ENCODE measurements around the gene LRRC9.
A peak's percentile ranks its signal among the peaks of the same experiment; 100 is the strongest.
"Not testable (repeated sequence)": the region's sequence is repeated elsewhere in the genome, so short reads cannot be mapped to it uniquely, and the experiment has no call there.

Gene LRRC9

GRCh38 chr14:60064491-60065072 lies 144.6 kb downstream of the LRRC9 start:
- no peak for DNase-seq (ENCODE audit: low read depth)

- no peak for DNase-seq (ENCODE audit: low read depth)
These were observed 147.9 kb downstream of the LRRC9 start for GRCh38 chr14:60067882-60068281.

GRCh38 chr14:60079723-60080122 lies 159.8 kb downstream of the LRRC9 start:
- no peak for DNase-seq (ENCODE audit: low read depth)

- DNase-seq (ENCODE audit: low read depth): no peak
These were observed 165.1 kb downstream of the LRRC9 start for GRCh38 chr14:60085085-60085484.

- DNase-seq (ENCODE audit: low read depth): no peak
These were observed 165.7 kb downstream of the LRRC9 start for GRCh38 chr14:60085693-60086092.

- DNase-seq (ENCODE audit: low read depth): no peak
These were observed 167.7 kb downstream of the LRRC9 start for GRCh38 chr14:60087668-60088067.

- DNase-seq (ENCODE audit: low read depth): no peak
These were observed 169.3 kb downstream of the LRRC9 start for GRCh38 chr14:60089221-60089620.

- peak; percentile 6 for DNase-seq (ENCODE audit: low read depth)
These were observed 171.0 kb downstream of the LRRC9 start for GRCh38 chr14:60090864-60091519.

- peak; percentile 86 for DNase-seq (ENCODE audit: low read depth)
These were observed 171.9 kb downstream of the LRRC9 start, which contains the start of gene PCNX4 for GRCh38 chr14:60091550-60092525. TSS of gene PCNX4 (plus strand) at chr14:60091923. CDS start at chr14:60107639, 15,716 bp downstream.

GRCh38 chr14:60092526-60092920 lies 172.6 kb downstream of the LRRC9 start:
- DNase-seq (ENCODE audit: low read depth): no peak

- no peak for DNase-seq (ENCODE audit: low read depth)
These were observed 173.1 kb downstream of the LRRC9 start for GRCh38 chr14:60093080-60093479.

GRCh38 chr14:60093606-60094005 lies 173.7 kb downstream of the LRRC9 start:
- no peak for DNase-seq (ENCODE audit: low read depth)

GRCh38 chr14:60094306-60094897 lies 174.5 kb downstream of the LRRC9 start:
- DNase-seq (ENCODE audit: low read depth): no peak

GRCh38 chr14:60095231-60095630 lies 175.3 kb downstream of the LRRC9 start:
- no peak for DNase-seq (ENCODE audit: low read depth)

- DNase-seq (ENCODE audit: low read depth): no peak
These were observed 176.0 kb downstream of the LRRC9 start for GRCh38 chr14:60095781-60096450.

- no peak for DNase-seq (ENCODE audit: low read depth)
These were observed 178.0 kb downstream of the LRRC9 start for GRCh38 chr14:60097974-60098373.

- not testable (repeated sequence) for DNase-seq (ENCODE audit: low read depth)
These were observed 179.9 kb downstream of the LRRC9 start for GRCh38 chr14:60099855-60100254.

GRCh38 chr14:60101786-60102185 lies 181.8 kb downstream of the LRRC9 start:
- DNase-seq (ENCODE audit: low read depth): no peak

GRCh38 chr14:60102389-60102788 lies 182.4 kb downstream of the LRRC9 start:
- DNase-seq (ENCODE audit: low read depth): no peak

GRCh38 chr14:60106339-60106738 lies 186.4 kb downstream of the LRRC9 start:
- DNase-seq (ENCODE audit: low read depth): no peak

GRCh38 chr14:60107477-60107876 lies 187.5 kb downstream of the LRRC9 start:
- DNase-seq (ENCODE audit: low read depth): no peak

- no peak for DNase-seq (ENCODE audit: low read depth)
These were observed 191.8 kb downstream of the LRRC9 start for GRCh38 chr14:60111732-60112131.

All from activated T-cell treated with anti-CD3 and anti-CD28 coated beads for 1 hour (primary cell).